T-helper 2 cell treated with Interferon-gamma antibody and Interleukin-4, amounts not matched to agents 100 ng/mL and 5 ng/mL, for 36 hours (primary cell): ENCODE measurements around the gene DNAH10. TPM values are rescaled to one million over a fixed set of nuclear protein-coding genes. Genes with fewer than 3 reads are reported as not detected.
"Not testable (repeated sequence)": the region's sequence is repeated elsewhere in the genome, so short reads cannot be mapped to it uniquely, and the experiment has no call there.

Experiments used
- intact Hi-C: fragments of 100-400 bp; cut with micrococcal nuclease; formaldehyde crosslinking; loops from one replicate; pipeline ENCODE4 v1.15.1; 2023
- total RNA-seq: library from RNA; stranded (reverse); gene quantifications from 2 replicates; pipeline ENCODE4 v1.2.3, GENCODE V29; 2022

Gene DNAH10
- total RNA-seq, 1 donor from 2014 or later: 0.14 TPM

DNA sequence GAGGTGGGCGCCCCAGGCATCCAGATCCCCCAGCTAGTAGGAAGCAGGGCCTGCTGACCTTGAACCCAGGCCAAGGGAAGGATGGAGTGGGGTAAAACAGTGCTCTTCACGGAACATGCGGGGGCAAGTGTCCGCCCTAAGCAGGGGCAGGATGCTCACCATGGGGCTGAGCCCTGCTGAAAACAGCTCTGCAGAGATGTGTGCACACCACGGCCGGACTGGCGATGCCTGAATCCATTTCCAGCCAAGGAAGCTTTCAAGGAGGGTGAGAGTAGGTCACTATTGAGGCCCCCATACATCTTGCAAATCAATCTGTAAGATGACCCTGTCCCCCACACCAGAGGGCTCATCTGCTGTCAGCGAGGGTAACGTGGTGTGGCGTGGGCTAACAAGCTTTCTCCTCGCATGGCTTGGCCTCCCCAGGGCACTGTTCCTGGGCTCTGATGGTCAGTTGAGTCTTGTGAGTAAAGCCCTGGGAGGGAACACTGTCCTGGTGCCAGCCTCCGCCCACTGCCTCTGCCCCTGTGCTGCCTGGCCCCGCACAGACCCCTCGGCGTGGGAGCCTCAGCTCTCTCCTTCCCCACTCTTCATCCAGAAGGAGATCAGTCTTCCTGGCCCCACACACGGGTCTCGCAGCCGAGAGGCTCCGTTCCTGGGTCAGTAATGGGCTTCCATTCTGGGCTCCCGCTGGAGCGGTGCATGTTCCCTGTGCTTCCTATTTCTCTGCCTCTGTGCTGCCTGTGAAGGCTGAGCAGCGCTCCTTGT is 141.4 kb downstream of the DNAH10 start:
- intact Hi-C loops: no loop called here

DNA sequence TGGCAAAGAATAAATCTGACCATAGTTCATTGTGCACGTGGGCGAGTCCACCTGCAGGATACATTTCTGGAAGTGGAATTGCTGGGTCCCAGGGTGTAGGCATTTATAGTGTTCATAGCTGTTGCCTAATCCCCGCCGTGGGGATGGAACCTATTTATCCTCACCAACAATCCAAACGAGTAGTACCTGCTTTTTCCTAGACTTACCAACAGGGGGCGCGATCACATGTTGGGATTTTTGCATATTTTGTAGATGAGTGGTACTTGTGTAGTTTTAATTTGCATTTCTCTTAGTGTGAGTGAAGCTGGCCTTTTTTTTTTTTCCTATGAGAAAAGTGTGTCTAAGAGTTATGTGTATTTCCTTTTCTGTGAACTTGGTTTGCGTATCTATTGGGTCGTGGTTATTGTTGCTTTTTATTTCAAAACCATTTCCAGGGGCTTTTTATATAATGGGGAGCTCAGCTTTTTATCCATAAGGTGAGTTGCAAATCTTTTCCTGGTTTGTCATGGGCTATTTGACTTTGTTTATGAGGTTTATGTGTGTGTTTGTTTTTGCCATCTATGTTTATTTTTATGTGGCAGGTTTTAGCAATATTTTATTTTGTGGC is 143.3 kb downstream of the DNAH10 start:
- intact Hi-C loops: loop anchor here (1.0 to 5.0 kb wide), 2 partner anchors 79 to 127 kb away; no protein-coding TSS in a partner anchor

- intact Hi-C loops: loop anchor here (5.0 kb wide), 1 partner anchor 125 kb away; no protein-coding TSS in a partner anchor
Measured at GRCh38 chr12:123906711-123907420, 144.8 kb downstream of the DNAH10 start.

GRCh38 chr12:123907726-123908476 is 145.8 kb downstream of the DNAH10 start:
- intact Hi-C loops: loop anchor here (5.0 kb wide), 1 partner anchor 124 kb away; no protein-coding TSS in a partner anchor

DNA sequence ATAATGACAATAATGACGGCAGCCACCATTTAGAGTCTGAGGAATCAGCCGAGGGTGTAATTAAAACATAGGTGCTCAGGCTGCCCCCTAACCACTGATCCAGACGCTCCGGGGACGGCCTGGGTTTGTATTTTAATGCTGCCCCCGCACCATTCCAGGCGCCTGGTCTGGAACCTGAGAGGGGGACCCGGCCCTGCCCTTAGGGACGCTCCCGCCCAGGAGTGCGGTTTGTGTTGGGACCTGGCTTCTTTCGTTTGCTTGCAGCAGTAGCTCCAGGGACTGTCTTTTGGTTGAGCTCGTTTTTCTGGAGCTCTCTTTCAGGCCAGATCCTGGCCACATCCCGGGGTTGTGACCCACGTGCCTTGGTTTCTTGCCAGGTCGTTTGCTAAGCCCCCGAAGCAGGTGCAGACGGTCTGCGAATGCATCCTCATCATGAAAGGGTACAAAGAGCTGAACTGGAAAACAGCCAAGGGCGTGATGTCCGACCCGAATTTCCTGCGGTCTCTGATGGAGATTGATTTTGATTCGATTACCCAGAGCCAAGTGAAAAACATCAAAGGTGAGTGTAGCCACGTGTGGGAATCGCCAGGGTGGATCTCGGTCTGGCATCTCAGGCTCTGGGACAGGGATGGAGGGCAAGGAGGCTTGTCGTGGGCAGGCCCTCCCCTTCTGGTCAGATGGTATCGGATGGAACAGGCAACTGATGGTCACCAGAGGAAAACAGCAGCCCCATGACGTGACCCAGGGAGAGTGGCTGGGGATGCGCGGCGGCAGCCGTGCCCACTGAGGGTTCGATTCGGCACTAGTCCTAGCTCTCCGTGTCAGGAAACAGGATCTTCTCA is 147.0 kb downstream of the DNAH10 start:
- intact Hi-C loops: loop anchor here (5.0 kb wide), 1 partner anchor 123 kb away; no protein-coding TSS in a partner anchor

- intact Hi-C loops: no loop called here
Measured at GRCh38 chr12:123910057-123910456, 148.0 kb downstream of the DNAH10 start.

DNA sequence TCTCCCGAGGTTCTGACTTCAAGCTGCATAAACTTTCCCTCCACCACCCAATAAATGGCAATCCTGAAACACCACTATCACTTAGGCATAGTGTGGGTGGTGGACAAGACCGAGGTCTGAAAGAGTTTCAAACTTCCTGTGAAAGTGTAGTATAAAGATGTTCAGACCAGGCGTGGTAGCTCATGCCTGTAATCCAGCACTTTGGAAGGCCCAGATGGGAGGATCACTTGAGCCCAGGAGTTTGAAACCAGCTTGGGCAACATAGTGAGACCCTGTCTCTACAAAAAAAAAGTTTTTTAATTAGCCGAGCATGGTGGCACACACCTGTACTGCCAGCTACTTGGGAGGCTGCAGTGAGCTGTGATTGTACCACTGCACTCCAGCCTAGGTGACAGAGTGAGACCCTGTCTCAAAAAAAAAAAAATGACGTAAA is 148.7 kb downstream of the DNAH10 start:
- intact Hi-C loops: no loop called here

GRCh38 chr12:123911672-123912409 is 149.7 kb downstream of the DNAH10 start:
- intact Hi-C loops: not testable (repeated sequence)

GRCh38 chr12:123912415-123913380 is 150.6 kb downstream of the DNAH10 start:
- intact Hi-C loops: no loop called here

DNA sequence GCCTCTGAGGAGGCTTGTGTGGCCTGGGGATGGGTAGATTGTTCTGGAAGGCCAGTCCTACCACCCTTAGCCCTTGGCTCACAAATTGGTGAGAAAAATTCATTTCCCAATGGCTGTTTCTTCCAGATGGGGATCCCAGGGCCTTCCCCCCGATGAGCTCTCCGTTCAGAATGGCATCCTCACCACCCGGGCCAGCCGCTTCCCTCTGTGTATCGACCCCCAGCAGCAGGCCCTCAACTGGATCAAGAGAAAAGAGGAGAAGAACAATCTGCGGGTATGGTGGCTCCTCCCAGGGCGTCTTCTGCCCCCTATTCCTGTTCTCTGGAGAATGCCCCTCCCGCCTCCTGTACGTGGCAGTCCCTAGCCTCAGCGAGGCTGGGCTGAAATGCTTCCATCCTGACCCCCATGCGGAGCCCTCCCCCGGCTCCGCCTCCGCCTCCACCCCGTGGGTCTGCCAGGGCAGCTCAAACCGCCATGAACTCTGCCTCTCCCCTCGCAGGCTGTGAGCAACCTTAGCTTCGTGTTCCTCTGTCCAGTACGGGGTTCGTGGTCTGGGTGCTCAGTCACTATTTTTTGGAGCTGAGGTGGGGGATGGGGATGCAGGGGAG is 152.7 kb downstream of the DNAH10 start:
- intact Hi-C loops: no loop called here

DNA sequence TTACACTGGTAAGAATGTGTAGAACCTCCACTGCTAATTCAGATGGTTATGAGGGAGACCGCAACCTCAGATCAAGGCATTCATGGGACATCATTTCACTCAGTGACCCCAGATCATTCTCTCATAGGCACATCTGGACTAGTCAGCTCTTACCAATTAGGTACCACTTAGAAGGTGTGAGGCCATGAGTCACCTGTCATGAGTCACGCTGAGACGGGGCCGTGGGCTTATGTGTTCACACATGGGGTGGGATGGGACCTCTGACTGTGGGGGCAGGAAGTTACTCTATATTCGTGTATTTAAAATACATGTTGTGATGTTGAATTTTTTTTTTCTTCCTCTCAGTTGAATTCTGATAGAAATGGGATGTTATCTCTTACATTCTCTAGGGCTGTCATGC is 154.6 kb downstream of the DNAH10 start:
- intact Hi-C loops: no loop called here

- intact Hi-C loops: no loop called here
Measured at GRCh38 chr12:123917337-123917850, 155.3 kb downstream of the DNAH10 start.

GRCh38 chr12:123919980-123920360 is 157.9 kb downstream of the DNAH10 start:
- intact Hi-C loops: no loop called here

GRCh38 chr12:123923038-123923437 is 160.9 kb downstream of the DNAH10 start:
- intact Hi-C loops: no loop called here

- intact Hi-C loops: no loop called here
Measured at GRCh38 chr12:123923927-123924326, 161.8 kb downstream of the DNAH10 start.

DNA sequence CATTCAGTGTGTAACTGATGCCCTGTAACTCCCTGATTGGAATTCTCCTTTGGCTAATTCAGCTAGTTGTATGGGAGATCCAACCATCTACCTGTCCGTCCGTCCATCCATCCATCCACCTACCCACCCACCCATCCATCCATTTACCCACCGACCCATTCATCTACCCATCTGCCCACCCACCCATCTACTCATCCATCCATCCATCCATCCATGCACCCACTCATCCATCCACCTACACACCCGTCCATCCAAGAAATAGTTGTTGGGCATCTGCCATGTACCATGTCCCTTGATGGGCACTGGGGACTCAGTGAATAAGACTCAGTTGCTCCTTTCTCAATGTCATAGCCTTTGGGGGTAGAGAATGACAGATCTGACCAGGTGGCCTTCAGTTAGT is 162.4 kb downstream of the DNAH10 start:
- intact Hi-C loops: no loop called here

DNA sequence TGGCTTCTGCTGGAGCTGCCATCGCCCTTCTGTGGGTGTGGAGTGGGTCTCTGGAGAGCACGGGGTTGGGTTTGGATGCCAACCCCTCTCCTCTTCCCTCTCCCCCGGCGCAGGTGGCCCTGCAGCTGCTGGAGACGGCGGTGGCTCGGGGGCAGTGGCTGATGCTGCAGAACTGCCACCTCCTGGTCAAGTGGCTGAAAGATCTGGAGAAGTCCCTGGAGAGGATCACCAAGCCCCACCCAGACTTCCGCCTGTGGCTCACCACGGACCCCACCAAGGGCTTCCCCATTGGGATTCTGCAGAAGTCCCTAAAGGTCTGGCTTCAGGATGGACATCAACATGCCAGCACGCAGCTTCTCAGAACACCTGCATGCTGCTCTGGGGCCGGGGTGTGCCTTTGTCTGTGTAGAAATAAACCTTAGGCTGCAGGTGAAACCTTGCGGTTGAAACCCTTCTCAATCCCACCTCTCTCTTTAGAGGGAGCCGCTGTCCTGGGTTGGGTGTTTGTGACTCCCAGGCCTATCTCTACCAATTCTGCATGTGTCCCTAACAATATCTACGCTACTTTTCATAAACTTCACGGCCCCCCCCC is 166.3 kb downstream of the DNAH10 start:
- intact Hi-C loops: no loop called here
